A549 treated with AZD9567 at 1 μM for 4 hours (cell line): ENCODE measurements around the gene CATSPERZ. TPM values are rescaled to one million over a fixed set of nuclear protein-coding genes. Genes with fewer than 3 reads are reported as not detected.

Experiments
- total RNA-seq: library from RNA; stranded (reverse); fragments of 200-300 nt; extraction: Qiagen RNA extraction; gene quantifications from 5 replicates; pipeline ENCODE4 v1.2.3, GENCODE V29; 2022; ENCODE audit not compliant: insufficient read depth

The CATSPERZ gene, protein sequence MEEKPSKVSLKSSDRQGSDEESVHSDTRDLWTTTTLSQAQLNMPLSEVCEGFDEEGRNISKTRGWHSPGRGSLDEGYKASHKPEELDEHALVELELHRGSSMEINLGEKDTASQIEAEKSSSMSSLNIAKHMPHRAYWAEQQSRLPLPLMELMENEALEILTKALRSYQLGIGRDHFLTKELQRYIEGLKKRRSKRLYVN
- total RNA-seq = 2.4 to 3.2 TPM (median 2.7 TPM) in 4 of 5 replicates, not detected in the other

DNA sequence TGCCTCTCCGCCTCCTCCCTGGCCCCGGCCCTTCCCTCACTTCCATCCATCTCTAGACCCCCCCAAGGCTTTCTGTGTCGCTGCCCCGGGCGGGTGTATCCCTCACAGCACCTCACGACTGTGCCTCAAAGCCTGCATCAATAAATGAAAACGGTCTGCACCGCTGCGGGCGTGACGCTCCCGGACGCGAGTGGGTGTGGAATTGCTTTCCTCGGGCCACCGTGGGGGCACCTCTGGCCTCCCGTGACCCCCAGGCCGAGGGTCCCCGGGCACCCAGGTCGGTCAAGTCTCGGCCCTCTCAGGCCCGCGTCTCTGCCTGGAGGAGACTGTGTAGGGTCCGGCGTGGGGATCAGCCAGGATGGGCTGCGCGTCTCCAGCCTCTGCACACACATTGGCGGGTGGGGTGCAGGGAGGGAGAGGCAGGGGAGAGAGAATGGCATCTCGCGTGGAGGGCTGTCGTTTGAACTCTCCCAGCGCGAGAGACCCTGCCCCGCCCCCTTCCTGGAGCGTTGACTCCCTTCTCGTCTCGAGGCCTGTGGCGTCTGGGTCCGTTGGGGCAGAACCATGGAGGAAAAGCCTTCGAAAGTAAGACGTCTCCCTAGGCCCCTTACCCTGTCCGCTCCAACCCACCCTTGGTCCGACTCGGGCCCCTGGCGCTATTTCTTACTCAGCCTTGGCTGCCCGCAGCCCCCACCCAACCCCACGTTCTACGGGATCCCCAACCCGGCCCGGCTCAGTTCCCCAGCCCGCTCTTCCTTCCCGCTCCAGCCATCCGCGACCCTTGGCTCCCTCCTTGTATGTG lies at the start of gene CATSPERZ:
Gene CATSPERZ (plus strand): TSS at position 512 of the 802 bp plus-strand sequence. CDS start 53 bp downstream, at position 565.

DNA sequence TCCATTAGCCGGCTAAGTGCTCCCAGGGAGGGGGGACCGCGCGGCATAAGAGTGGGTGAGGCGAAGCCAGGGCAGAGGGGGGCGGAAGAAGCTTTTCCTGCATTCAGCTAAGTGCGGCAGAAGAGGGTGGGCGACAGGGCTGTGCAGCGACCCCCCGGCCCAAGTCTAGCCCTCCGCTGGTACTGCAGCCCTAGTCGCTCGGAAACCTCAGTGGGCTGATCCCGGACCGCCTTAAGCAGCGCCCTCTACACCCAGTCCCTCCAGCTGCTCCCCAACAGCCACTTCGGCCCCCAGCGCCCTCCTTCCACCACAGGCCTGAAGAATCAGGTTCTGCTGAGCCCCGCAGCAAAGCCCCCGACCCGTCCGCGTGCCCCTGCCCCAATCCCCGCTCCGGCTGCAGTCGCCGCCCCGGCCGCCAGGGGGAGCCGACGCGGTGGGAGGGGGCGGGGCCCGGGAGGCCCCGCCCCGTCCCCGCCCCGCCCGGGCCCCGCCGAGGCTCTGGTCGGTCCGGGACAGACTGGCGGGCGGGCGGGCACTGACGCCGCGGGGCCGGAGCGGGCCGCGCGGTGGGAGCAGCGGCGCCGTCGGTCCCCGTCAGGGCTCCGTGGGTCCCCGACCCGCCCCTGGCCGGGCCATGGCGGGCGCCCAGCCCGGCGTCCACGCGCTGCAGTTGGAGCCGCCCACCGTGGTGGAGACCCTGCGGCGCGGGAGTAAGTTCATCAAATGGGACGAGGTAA lies 49.0 kb upstream of the CATSPERZ start, which contains the start of gene PLCB3:
Gene PLCB3 (plus strand): TSS at position 515 of the 737 bp plus-strand sequence. CDS start 120 bp downstream, at position 635.

DNA sequence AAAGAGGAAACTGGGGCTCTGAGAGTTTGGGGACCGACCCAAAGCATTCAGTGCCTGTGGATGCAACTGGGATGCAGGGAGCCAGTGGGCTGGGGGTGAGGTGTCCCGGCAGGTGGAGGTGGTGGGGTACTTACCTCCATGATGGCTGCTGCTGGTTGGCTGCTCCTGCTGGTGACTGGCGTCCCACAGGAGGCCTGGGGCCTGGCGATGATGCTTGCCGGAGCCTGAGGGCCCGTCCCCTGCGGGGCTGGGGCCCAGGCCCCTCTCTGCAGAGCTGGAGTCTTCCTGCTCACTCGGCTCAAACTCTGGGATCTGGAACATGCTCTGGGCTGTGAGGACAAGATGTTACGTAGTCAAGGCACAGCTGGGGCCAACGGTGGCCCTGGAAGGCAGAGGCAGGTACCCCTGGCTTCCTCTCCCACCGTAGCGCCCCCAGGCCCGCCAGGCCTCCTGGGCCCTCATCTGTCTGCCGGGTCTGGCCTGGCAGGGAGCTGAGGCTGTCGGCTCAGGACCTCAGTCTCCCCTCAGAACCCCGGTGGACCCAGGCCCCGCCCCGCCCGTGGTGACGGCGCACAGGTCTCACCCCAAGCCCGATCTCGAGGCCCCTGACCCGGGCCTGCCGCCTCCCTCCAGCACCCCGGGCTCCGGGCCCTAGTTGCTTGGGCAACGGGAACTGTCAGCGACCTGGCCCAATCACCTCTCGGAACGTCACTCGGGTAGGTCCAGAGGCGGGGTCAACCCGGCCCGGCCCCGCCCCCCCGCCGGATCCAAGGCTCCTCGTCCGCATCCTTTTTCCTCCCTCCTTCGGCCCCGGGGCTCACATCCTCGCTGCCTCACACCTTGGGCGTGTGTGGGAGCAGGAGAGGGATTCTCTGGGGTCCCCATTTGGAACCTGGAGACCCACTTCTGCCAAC lies 15.9 kb upstream of the CATSPERZ start, which contains the start of gene BAD:
Gene BAD (minus strand): TSS at position 618 of the 914 bp plus-strand sequence. CDS start 297 bp downstream, at position 321.

DNA sequence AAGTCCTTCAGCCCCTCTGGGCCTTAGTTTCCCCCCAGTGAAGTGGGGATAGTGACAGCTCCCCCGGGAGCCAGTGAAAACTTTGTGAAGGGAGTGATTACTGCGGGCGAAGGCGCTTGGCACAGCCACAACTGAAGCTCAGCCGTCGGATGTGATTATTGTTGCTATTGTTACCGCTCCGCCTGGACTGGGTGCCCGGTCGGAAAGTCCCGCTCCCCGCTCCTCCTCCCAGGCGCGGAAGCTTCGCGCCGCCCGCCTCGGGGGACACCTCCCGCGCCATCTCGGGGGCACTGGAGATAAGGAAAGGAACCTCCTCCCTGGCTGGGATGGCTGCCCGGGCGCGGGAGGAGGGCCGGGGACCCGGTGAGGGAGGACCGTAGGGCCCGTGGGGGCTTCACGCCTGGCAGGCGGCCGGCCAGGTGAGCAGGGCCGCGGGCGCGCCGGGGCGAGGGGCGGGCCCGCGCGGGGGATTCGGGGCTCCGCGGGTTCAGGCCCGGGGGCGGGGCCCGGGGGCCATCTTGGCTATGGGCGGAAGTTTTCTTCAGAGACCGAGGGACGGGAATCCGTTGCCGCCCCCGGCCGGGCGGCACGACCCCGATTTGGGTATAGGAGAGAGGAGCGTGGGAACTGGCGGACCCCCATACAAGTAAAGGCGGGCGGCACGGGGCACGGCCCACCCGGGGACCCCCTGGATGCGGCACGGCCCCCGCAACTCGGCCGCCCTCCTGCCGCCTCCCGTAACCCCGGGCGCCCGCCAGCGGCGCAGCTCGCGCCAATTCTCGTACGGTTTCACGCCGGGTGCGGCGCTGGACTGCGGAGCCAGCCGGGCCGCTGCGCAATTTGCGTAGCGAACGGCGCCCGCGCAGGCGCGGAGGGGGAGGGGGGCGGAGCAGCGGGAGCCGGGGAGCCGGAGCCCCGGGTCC lies 14.9 kb upstream of the CATSPERZ start, which contains the start of gene GPR137:
Gene GPR137 (plus strand): TSS at position 887 of the 923 bp plus-strand sequence. CDS start 677 bp downstream, outside the sequence.

DNA sequence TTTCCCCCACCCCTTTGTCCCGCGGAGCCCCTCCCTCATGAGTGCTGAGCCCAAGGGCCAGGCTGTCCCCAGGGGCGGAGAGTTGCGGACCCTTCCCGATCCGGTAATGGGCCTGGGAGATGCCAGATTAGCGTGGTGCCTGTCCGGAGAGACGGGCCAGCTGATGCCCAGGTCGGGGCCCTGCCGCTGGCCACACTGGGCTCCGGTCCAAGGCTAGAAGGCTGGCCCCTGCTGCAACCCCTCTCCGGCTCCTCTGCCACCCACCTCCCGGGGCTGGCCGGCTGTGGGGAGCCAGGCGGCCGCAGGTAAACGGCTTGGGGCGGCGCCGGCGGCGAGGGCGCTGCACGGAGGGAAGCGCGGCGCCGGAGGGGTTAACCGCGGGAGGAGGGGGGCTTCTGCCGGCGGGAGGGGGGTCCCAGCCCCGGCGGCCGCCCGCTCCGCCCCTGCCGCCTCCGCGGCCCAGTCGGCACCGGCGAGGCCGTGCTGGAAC lies 8.9 kb upstream of the CATSPERZ start, which contains the start of gene KCNK4:
Gene KCNK4 (plus strand): TSS at position 41 of the 490 bp plus-strand sequence. CDS start 1,717 bp downstream, outside the sequence.

DNA sequence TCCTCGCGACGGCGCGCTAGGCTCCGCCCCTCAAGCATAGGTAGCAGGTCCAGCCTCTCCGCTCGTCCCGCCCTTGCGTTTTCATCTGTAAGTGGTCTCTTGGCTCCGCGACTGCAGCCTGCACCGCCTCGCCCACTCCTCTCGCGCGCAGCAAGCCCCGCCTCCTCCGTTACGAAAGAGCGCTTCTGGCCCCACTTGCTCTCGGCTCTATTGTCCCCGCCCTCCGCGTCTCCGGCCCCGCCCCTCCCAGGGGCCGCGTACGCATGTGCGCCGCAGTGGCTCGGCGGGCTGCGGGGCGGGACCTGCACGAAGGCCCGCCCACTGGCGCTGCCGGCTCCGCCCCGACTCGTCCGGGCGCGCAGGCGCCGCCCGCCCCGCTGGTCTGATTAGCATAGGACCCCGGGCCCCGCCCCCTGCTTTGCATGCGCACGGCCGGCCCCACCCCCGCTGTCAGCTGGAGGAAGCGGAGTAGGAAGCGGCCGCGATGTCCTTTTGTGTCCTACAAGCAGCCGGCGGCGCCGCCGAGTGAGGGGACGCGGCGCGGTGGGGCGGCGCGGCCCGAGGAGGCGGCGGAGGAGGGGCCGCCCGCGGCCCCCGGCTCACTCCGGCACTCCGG lies 5.0 kb downstream of the CATSPERZ start, which contains the start of gene ESRRA:
Gene ESRRA (plus strand): TSS at position 450 of the 616 bp plus-strand sequence. CDS start 1,656 bp downstream, outside the sequence.

DNA sequence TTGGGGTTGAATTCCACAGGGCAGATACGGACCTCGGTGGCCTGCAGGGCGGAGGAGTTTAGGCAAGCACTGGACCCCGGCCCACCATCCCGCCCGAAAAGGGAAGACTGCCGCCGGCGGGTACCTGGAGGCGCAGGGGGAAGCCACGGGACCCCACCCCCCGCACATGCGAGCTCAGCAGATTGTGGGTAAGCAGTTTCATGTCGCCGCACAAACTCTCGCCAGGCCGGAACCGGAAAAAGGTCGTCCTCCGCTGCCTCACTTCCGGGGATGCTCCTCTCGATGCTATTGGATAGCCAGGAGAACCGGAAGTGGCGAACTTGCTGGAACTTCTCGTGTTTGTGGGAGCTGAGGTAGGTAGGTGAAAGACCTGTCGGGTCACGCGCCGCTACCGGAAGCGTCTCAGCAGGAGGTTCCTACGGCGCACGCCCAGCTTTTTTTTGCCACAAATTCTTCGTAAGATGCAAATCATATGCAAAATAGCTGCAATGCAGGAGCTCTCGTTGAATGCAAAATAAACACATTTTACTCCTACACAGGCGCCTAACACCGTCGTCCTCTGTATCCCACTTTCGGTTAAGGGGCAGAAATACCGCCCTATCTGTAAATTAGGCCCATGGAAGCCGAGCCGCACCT lies 17.3 kb downstream of the CATSPERZ start, which contains the start of gene TRMT112:
Gene TRMT112 (minus strand): TSS at position 235 of the 636 bp plus-strand sequence. CDS start 33 bp downstream, at position 202.

DNA sequence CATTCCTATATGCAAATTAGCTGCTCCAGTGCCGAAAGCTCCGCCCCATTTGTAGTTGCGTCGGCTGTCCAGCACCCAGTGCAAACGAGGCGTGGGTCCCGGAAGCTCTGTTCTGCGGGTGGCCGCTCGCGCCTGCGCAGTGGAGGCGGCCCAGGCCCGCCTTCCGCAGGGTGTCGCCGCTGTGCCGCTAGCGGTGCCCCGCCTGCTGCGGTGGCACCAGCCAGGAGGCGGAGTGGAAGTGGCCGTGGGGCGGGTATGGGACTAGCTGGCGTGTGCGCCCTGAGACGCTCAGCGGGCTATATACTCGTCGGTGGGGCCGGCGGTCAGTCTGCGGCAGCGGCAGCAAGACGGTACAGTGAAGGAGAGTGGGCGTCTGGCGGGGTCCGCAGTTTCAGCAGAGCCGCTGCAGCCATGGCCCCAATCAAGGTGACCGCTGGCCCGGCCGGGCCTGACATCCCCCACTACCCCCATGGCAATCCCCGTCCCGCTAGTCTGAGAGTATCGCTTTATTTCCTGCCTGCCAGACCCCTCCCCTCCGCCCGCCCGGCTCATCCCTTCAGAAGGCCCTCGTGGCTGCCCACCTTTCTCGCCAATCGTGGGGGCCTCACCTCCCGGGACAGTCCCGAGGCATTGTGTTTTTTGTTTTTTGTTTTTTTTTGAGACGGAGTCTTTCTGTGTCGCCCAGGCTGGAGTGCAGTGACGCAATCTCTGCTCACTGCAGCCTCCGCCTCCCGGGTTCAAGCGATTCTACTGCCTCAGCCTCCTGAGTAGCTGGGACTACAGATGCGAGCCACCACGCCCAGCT lies 18.0 kb downstream of the CATSPERZ start, which contains the start of gene PRDX5:
Gene PRDX5 (plus strand): TSS at position 161 of the 805 bp plus-strand sequence. CDS start 95 bp downstream, at position 256.

DNA sequence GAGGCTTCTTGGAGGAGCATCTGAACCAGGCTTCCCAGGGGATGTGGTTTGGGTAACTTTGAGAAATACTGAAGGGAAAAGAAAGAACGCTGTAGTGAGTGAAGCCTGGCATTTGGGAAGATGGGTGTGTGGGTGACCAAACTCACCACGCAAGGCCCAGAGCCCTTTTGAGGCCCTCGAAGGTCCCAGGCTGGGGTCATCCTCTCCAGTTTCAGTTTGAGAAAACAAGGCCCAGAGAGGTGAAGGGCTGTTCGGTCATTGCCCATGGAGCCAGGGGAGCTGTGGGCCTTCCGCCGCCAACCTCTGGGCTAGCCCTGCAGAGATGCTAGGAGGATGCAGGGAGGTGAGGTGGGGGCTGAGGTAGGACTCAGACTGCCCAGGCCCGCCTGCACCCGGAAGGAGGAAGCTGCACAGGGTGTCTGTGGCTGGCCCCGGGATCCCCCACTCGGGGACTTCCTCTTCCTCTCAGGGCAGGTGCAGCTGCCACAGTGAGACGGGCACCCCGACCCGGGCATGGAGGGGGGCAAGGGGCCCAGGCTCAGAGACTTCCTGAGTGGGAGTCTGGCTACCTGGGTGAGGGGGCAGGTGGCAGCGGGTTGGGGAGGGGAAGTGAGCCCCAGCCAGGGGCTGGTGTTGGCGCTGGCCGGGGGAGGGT lies 39.7 kb downstream of the CATSPERZ start, which contains the start of gene CCDC88B:
Gene CCDC88B (plus strand): TSS at position 451 of the 655 bp plus-strand sequence. CDS start 63 bp downstream, at position 514.

Other genes starting within 250 kb of the CATSPERZ start
- gene MACROD1, start 134.2 kb upstream of the CATSPERZ start, total RNA-seq = 8.5 to 16.1 TPM (median 13.2 TPM) in 5 replicates
- gene STIP1, start 114.2 kb upstream of the CATSPERZ start, total RNA-seq = 229 to 287 TPM (median 245 TPM) in 5 replicates
- 1.4 to 2.9 TPM (median 2.0 TPM) in 5 replicates for gene FERMT3, start 93.6 kb upstream of the CATSPERZ start, total RNA-seq
- gene TRPT1, start 74.2 kb upstream of the CATSPERZ start, total RNA-seq = 24.4 to 28.3 TPM (median 27.7 TPM) in 5 replicates
- gene NUDT22, start 74.1 kb upstream of the CATSPERZ start, total RNA-seq = 29.9 to 44.8 TPM (median 41.7 TPM) in 5 replicates
- 12.2 to 24.2 TPM (median 21.8 TPM) in 5 replicates for gene DNAJC4, start 69.8 kb upstream of the CATSPERZ start, total RNA-seq
- 30.4 to 51.7 TPM (median 47.5 TPM) in 5 replicates for gene VEGFB, start 65.8 kb upstream of the CATSPERZ start, total RNA-seq
- gene FKBP2, start 59.3 kb upstream of the CATSPERZ start, total RNA-seq = 107 to 137 TPM (median 134 TPM) in 5 replicates
- gene PPP1R14B, start 53.4 kb upstream of the CATSPERZ start, total RNA-seq = 166 to 357 TPM (median 343 TPM) in 5 replicates
- 17.3 to 27.6 TPM (median 22.8 TPM) in 5 replicates for gene PLCB3, start 48.8 kb upstream of the CATSPERZ start, total RNA-seq
- gene BAD, start 15.7 kb upstream of the CATSPERZ start, total RNA-seq = 70.3 to 90.3 TPM (median 89.3 TPM) in 5 replicates
- gene GPR137, start 14.5 kb upstream of the CATSPERZ start, total RNA-seq = 33.6 to 50.4 TPM (median 43.5 TPM) in 5 replicates
- 0.05 to 0.19 TPM in 2 of 5 replicates, not detected in the others for gene KCNK4, start 9.1 kb upstream of the CATSPERZ start, total RNA-seq
- gene ESRRA, start 5.2 kb downstream of the CATSPERZ start, total RNA-seq = 38.4 to 59.5 TPM (median 56.3 TPM) in 5 replicates
- gene TRMT112, start 17.2 kb downstream of the CATSPERZ start, total RNA-seq = 378 to 462 TPM (median 417 TPM) in 5 replicates
- gene PRDX5, start 17.8 kb downstream of the CATSPERZ start, total RNA-seq = 367 to 480 TPM (median 454 TPM) in 5 replicates
- 3.5 to 8.9 TPM (median 8.7 TPM) in 5 replicates for gene CCDC88B, start 39.8 kb downstream of the CATSPERZ start, total RNA-seq
- 45.9 to 68.3 TPM (median 61.7 TPM) in 5 replicates for gene RPS6KA4, start 58.8 kb downstream of the CATSPERZ start, total RNA-seq